ENCODE measurements around the gene LY6G6F. TPM values are rescaled to one million over a fixed set of nuclear protein-coding genes. Genes with fewer than 3 reads are reported as not detected.

LY6G6F gene
- total and polyA plus RNA-seq, 2 of the 13 experiments (the other 11 are each of a cell fraction or from before 2014, with no cell fraction given) = not detected

DNA sequence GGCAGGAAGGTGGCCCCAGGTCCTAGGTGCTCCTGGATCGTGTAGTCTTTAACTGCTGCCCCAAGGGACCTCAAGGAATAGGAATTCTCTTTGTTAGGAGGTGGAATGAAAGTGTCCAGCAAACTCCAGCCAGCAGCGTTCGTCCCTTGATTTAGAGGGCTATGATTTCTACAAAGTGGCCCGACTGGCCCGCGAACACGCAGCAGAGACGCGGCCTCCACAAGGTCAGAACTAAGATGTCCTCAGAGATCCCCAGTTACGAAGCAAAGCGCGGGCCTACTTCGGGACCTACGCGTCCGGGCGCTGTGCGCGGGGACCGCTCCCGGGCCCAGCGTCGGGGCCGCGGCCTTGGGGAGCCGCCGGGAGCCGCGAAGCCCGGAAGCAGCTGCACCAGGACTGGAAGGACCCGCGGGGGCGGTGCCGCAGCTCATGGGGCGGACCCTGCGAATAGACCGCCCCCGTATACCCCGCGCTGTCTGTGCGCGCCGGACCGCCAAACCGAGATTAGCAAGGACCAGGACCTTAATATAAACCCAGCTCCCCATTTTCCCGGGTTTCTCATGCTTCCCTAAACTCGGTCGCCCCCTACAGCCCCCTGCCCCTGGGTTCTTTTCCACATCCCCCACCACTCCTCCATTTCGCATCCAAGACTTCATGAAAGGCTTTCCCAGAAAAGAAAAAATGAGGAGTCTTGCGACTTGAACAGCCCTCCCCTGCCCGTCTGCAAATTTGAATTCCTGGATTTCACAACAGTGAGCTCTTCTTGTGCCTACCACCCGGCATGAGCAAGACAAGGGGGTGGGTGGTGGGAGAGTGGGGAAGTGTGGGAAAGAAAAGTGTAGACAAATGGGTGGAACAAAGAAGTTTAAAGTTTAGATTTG is 46.0 kb upstream of the LY6G6F start, which contains the start of gene C6orf47 (continued):
- TF ChIP-seq, protein P1, sequence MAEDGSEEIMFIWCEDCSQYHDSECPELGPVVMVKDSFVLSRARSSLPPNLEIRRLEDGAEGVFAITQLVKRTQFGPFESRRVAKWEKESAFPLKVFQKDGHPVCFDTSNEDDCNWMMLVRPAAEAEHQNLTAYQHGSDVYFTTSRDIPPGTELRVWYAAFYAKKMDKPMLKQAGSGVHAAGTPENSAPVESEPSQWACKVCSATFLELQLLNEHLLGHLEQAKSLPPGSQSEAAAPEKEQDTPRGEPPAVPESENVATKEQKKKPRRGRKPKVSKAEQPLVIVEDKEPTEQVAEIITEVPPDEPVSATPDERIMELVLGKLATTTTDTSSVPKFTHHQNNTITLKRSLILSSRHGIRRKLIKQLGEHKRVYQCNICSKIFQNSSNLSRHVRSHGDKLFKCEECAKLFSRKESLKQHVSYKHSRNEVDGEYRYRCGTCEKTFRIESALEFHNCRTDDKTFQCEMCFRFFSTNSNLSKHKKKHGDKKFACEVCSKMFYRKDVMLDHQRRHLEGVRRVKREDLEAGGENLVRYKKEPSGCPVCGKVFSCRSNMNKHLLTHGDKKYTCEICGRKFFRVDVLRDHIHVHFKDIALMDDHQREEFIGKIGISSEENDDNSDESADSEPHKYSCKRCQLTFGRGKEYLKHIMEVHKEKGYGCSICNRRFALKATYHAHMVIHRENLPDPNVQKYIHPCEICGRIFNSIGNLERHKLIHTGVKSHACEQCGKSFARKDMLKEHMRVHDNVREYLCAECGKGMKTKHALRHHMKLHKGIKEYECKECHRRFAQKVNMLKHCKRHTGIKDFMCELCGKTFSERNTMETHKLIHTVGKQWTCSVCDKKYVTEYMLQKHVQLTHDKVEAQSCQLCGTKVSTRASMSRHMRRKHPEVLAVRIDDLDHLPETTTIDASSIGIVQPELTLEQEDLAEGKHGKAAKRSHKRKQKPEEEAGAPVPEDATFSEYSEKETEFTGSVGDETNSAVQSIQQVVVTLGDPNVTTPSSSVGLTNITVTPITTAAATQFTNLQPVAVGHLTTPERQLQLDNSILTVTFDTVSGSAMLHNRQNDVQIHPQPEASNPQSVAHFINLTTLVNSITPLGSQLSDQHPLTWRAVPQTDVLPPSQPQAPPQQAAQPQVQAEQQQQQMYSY (CRISPR knock-in tag; IDR thresholded peaks at IDR 0.05) = peak; percentile 87
- TF ChIP-seq ZNF572 (CRISPR knock-in tag; IDR thresholded peaks at IDR 0.05) (no peak), ZNF251 (CRISPR knock-in tag; IDR thresholded peaks at IDR 0.05) (no peak), GFI1 (CRISPR knock-in tag; IDR thresholded peaks at IDR 0.05; ENCODE audit: borderline replicate concordance) (peak; percentile 78), TMF1 (CRISPR knock-in tag; IDR thresholded peaks at IDR 0.05; ENCODE audit: low read depth) (peak; percentile 87; the same call in 1 of the 2 replicates), TEAD3 (CRISPR knock-in tag; optimal IDR thresholded peaks at IDR 0.05; ENCODE audit: borderline replicate concordance) (no peak), JUN (CRISPR knock-in tag; IDR thresholded peaks at IDR 0.05) (no peak), SIX1 (CRISPR knock-in tag; IDR thresholded peaks at IDR 0.05; ENCODE audit: borderline replicate concordance) (no peak), ZNF441 (CRISPR knock-in tag; IDR thresholded peaks at IDR 0.05; ENCODE audit: borderline replicate concordance) (peak; percentile 36; the same call in 1 of the 2 replicates), ZNF235 (CRISPR knock-in tag; IDR thresholded peaks at IDR 0.05; ENCODE audit: borderline replicate concordance) (no peak), ZKSCAN1 (IDR thresholded peaks at IDR 0.05; ENCODE audit: low read length) (no peak), ZNF644 (CRISPR knock-in tag; IDR thresholded peaks at IDR 0.05; ENCODE audit: low read depth) (no peak), ADNP (CRISPR knock-in tag; IDR thresholded peaks at IDR 0.05) (no peak; the same call in 1 of the 2 replicates), ZFYVE20 (CRISPR knock-in tag; IDR thresholded peaks at IDR 0.05; ENCODE audit: borderline replicate concordance, low read depth) (peak; percentile 52; the same call in 1 of the 2 replicates), GTF3A (CRISPR knock-in tag; conservative IDR thresholded peaks at IDR 0.05) (no peak), ZNF468 (CRISPR knock-in tag; IDR thresholded peaks at IDR 0.05) (no peak), ZNF788 (CRISPR knock-in tag; IDR thresholded peaks at IDR 0.05; ENCODE audit: borderline replicate concordance) (peak; percentile 62; the same call in 1 of the 2 replicates)
- TF ChIP-seq, protein P2, sequence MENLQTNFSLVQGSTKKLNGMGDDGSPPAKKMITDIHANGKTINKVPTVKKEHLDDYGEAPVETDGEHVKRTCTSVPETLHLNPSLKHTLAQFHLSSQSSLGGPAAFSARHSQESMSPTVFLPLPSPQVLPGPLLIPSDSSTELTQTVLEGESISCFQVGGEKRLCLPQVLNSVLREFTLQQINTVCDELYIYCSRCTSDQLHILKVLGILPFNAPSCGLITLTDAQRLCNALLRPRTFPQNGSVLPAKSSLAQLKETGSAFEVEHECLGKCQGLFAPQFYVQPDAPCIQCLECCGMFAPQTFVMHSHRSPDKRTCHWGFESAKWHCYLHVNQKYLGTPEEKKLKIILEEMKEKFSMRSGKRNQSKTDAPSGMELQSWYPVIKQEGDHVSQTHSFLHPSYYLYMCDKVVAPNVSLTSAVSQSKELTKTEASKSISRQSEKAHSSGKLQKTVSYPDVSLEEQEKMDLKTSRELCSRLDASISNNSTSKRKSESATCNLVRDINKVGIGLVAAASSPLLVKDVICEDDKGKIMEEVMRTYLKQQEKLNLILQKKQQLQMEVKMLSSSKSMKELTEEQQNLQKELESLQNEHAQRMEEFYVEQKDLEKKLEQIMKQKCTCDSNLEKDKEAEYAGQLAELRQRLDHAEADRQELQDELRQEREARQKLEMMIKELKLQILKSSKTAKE (CRISPR knock-in tag; IDR thresholded peaks at IDR 0.05; ENCODE audit: borderline replicate concordance) = no peak
- TF ChIP-seq, protein P3, sequence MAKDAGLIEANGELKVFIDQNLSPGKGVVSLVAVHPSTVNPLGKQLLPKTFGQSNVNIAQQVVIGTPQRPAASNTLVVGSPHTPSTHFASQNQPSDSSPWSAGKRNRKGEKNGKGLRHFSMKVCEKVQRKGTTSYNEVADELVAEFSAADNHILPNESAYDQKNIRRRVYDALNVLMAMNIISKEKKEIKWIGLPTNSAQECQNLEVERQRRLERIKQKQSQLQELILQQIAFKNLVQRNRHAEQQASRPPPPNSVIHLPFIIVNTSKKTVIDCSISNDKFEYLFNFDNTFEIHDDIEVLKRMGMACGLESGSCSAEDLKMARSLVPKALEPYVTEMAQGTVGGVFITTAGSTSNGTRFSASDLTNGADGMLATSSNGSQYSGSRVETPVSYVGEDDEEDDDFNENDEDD (CRISPR knock-in tag; IDR thresholded peaks at IDR 0.05; ENCODE audit: borderline replicate concordance) = peak; percentile 75; the same call in 1 of the 2 replicates
- TF ChIP-seq, protein P4, sequence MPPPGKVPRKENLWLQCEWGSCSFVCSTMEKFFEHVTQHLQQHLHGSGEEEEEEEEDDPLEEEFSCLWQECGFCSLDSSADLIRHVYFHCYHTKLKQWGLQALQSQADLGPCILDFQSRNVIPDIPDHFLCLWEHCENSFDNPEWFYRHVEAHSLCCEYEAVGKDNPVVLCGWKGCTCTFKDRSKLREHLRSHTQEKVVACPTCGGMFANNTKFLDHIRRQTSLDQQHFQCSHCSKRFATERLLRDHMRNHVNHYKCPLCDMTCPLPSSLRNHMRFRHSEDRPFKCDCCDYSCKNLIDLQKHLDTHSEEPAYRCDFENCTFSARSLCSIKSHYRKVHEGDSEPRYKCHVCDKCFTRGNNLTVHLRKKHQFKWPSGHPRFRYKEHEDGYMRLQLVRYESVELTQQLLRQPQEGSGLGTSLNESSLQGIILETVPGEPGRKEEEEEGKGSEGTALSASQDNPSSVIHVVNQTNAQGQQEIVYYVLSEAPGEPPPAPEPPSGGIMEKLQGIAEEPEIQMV (CRISPR knock-in tag; IDR thresholded peaks at IDR 0.05; ENCODE audit: low read depth) = peak; percentile 68
